ENCODE measurements around the gene CD300LG.

Gene CD300LG

DNA sequence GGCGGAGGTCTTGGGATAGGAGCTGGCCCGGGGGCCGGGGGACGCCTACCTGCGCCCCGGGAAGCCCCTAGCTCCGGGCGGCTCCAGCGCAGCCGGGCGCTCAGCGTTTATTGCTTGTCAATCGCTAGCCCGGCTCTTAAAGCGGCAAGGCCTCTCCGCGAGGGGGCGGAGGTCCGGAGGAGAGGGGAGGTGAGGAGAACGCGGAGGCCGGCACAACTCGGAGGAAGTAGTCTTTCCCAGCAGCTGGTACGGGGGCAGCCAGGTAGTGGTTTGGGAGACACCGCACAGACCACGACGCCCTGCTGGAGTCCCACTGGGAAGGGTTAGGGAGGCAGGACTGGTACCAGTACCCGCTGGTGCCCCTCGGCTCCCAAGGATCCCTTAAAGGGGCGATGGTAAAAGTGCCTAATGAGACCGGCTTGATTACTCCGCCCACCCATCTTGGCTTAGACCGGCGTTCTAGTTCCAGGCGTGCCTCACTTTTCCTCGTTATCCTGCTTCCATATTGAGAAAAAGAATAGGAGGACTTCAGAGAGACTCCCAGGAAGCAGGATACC, 60.5 kb downstream of the CD300LG start, which contains the start of gene MPP2:
Gene MPP2, minus strand, starts transcription at position 112 of the 557 bp plus-strand sequence. CDS start 3,076 bp downstream, outside the sequence.
- peak; percentile 47 for DNase-seq (ENCODE audit: low read depth)

DNA sequence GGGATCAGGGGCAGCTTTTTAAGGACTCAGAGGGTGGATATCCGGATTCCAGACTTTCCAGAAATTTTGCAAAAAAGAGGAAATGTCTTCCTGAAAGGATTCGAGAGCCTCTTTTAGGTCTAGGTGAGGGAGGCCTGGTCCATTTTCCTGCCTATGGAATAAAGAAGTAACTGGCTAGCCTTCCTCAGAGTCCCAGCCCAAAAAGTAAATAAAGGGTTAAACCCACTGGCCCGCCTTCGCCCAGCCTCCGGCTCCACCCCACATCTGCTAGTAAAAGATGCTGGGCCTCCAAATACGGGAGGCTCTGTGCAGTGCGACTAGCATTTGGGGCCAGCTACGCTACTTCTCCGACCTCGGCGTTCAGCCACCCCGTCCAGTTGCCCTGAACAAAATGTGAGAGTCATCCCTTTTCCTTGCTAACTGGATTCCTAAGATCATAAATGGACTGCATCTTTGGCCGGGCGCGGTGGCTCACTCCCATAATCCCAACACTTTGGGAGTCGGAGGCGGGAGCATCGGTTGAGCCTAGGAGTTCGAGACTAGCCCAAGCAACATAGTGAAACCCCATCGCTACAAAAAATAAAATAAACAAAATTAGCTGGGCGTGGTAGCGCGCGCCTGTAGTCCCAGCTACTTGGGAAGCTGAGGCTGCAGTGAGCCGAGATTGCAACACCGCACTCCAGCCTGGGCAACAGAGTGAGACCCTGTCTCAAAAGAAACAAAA, 61.2 kb downstream of the CD300LG start:
- peak; percentile 40 for DNase-seq (ENCODE audit: low read depth)

DNA sequence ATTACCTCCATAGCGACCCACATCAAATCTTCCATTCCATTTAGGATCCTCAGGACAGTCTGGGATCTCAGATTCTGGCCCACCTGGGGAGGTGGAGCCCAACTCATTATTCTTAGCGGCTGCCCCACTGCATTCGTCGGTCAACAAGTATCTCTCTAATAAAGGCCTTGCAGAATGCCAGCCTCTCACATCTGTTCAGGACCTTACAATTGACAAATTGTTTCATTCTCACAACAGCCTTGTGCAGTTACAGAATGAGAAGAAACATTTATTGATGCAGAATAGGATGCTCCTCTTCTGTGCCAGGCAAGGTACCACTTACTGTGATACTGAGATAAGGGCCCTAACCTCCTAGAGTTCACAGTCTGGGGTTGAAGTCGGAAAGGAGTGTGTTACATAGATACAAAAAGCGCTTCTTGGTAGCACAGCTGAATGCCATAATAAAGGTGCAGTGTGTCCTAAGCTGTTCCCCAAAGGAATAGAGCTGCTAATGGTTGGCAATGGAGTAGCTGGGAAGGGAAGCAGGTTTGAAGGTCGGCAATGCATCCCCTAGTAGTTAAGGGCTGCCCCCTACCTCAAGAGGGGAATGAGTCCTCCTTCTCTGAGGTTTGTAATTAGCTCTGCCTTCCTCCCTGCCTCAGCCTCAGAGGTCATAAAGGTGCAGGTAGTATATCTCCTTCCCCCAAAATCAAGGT, 62.7 kb downstream of the CD300LG start:
- no peak for DNase-seq (ENCODE audit: low read depth)

DNA sequence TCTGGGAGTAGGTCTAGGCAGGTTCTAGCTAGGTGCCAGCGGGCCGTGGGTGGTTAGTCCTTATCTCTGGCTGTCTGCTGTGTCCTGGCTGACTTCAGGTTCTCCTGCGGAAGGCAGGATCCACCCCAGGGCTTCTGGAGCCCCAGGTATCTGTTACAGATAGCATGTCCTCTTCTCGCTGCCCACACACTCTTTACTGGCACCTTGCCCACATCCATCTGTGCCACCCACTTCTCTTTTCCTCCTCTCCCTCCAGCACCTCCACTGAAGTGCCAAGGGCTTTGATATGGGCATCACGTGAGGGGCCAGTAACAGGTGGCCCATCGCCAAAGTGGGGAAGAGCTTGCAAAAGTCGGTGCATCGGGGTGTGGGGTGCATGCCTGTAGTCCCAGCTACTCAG, 64.9 kb downstream of the CD300LG start:
- DNase-seq (ENCODE audit: low read depth) = no peak

DNA sequence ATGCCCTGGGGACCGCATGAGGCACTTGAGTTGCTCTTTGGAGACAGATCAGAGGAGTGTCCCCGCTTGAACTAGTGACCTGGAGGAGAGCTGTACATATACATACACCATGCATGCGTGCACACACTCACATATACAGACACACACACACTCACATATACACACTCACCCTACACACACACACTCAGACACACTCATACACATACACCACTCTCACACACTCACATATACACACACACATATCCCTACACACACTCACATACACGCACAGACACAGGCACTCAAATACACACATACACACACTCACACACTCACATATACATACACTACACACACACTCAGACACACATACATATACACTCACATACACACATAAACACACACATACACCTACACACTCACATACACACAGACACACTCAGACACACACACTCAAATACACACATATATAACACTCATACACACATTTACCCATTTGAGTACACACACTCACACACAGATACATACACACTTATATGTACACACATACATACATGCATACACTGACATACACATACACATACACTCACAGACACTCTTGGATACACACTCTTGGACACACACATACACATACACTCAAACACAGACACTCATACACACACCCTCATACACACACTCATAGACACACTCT, 65.8 kb downstream of the CD300LG start:
- no peak for DNase-seq (ENCODE audit: low read depth)
